Pancreas (tissue), 10 donors: ENCODE data around the gene JCAD. TPM values are rescaled to one million over a fixed set of nuclear protein-coding genes. Genes with fewer than 3 reads are reported as not detected.

Source experiments
- ATAC-seq, 4 donors: fragments of 200-7000 bp; cut with Tn5 transposase; one replicate each; pipeline versions ENCODE4 v1.8.0 to v1.9.1; 2020; ENCODE audit warnings: mild to moderate bottlenecking in 4 of 4, moderate library complexity in 4 of 4
- DNase-seq, 6 donors: peaks; one replicate each; pipeline ENCODE4 v3.0.0-alpha.2; 2020
- FAIRE-seq: peaks from 2 replicates; lab custom pipeline; 2012; peaks lifted over from hg19 to GRCh38; lab: Jason Lieb, UNC
- H3K27ac ChIP-seq, 4 donors: fragments of 200-600 bp; sonication (generic); 1 replicate in 3 of 4; 2 replicates in 1 of 4; pipeline versions ENCODE4 v1.5.0 to v1.8.0; 2020
- H3K27me3 ChIP-seq, 4 donors: fragments of 200-600 bp; one replicate each; pipeline ENCODE4 v1.8.0; 2021
- H3K36me3 ChIP-seq, 3 donors: fragments of 200-600 bp; sonication (generic) in 1 of 3; one replicate each; pipeline versions ENCODE4 v1.5.0 to v1.8.0; 2020 to 2021
- H3K4me1 ChIP-seq, 3 donors: fragments of 200-600 bp; one replicate each; pipeline ENCODE4 v1.8.0; 2021
- H3K4me3 ChIP-seq, 4 donors: fragments of 200-600 bp; sonication (generic) in 2 of 4; one replicate each; pipeline versions ENCODE4 v1.5.0 to v1.8.0; 2020 to 2021
- H3K9me3 ChIP-seq, 4 donors: fragments of 200-600 bp; one replicate each; pipeline ENCODE4 v1.8.0; 2021
- WGBS, 2 donors: extraction: QIAGEN DNeasy Blood & Tissue Kit; methylation state at CpG; one replicate each; pipeline ENCODE4 v1.1.7; 2013; 5-methylcytosine and 5-hydroxymethylcytosine counted together
- intact Hi-C, 3 donors: fragments of 100-400 bp; cut with DNase I; formaldehyde crosslinking; loops; one replicate each; pipeline versions ENCODE4 v1.11.1 to v1.14.2; 2022
- polyA plus RNA-seq, 2 donors: library from polyadenylated mRNA; stranded (reverse); fragments of 200-250 nt; gene quantifications; one replicate each; pipeline ENCODE4 v1.2.3, GENCODE V29; 2013
- total RNA-seq, 6 donors: library from RNA; stranded (reverse); fragmentation: NEBNext Ultra II Directional in 4 of 6; extraction: Animal tissue kit (Norgen Biotek cat#: 25700) in 4 of 6; gene quantifications; one replicate each; pipeline versions ENCODE4 v1.2.1 to v1.2.4, GENCODE V29; 2021 to 2023
- TF ChIP-seq, protein P1 (sequence below), 4 donors: fragments of 200-600 bp; sonication (generic) in 3 of 4; IDR thresholded peaks; one replicate each; pipeline versions ENCODE4 v1.5.0 to v1.8.0; 2021; ENCODE audit warnings: antibody characterized with exemption in 4 of 4
- donor health status: healthy with polysubstance abuse.
- donor health status: DM: no; HTN: no; CAD: no; lungs with moderate emphysema.
- donor health status: DM: no; HTN: no; CAD: no.
- donor health status: control.
- donor health status: control.
- donor health status: Bipolar disorder and iron deficiency.
- donor health status: DM: yes; HTN: yes; CAD: no.
- donor health status: DM: no; HTN: no; CAD: no.
- donor health status: DM: no; HTN: no; CAD: no.
- donor health status: DM: yes; HTN: yes; CAD: no.

Gene JCAD
- total and polyA plus RNA-seq, 8 donors: 10.0 to 48.2 (median 23.0) TPM

DNA sequence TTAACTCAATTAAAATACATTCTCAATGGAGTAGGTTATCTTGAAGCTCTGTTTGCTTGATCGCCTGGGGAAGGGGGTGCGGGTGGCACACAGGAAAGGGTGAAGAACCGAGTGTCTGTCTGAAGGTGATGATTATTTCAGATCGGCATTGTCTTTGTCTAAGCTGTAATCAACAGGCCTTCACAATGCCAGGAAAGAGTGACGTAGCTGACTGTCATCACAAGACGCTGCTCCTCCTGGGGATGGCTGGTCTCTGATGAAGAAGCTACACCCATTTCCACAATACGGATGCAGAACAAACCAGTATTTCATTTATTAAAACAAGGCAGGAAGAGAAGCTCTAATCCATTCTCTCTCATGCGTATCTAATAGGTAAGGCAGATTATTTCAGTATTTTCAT lies 19.4 kb downstream of the JCAD start:
- WGBS, 2 donors: 75 to 88% methylated on average over 8 of the region's 8 CpGs
- TF ChIP-seq, protein P1, sequence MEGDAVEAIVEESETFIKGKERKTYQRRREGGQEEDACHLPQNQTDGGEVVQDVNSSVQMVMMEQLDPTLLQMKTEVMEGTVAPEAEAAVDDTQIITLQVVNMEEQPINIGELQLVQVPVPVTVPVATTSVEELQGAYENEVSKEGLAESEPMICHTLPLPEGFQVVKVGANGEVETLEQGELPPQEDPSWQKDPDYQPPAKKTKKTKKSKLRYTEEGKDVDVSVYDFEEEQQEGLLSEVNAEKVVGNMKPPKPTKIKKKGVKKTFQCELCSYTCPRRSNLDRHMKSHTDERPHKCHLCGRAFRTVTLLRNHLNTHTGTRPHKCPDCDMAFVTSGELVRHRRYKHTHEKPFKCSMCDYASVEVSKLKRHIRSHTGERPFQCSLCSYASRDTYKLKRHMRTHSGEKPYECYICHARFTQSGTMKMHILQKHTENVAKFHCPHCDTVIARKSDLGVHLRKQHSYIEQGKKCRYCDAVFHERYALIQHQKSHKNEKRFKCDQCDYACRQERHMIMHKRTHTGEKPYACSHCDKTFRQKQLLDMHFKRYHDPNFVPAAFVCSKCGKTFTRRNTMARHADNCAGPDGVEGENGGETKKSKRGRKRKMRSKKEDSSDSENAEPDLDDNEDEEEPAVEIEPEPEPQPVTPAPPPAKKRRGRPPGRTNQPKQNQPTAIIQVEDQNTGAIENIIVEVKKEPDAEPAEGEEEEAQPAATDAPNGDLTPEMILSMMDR (IDR thresholded peaks at IDR 0.05): no peak
- Histone ChIP-seq H3K4me1 (no peaks in the 10 kb centered on the region), H3K27ac (no peak overlapping the region), H3K4me3 (no peak overlapping the region), H3K27me3 (no peaks in the 10 kb centered on the region), H3K36me3 (no peaks in the 10 kb centered on the region), H3K9me3 (no peaks in the 10 kb centered on the region)
- ATAC-seq: no peak
- DNase-seq: no peak
- intact Hi-C loops: no loop called here
- FAIRE-seq: no peak

DNA sequence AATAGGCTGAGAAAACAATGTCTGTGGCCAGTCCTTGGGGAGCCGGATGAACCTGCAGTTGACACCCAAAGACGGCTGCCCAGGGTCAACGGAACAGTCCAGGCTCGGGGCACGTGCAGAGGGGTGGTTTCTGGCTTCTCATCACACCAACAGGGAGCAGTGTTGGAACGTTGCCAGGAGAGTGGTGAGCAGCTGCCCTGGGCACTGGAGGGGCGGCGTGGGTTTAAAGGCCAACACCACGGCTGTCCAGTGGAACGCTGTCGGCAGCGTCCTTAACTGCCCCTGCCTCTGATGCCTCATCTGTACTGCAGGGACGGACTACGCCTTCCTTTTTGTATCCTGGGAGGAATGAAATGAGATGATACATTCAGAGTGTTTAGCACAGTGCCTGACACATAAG lies 19.8 kb downstream of the JCAD start:
- intact Hi-C loops: no loop called here
- Histone ChIP-seq H3K4me3 (no peak overlapping the region), H3K4me1 (no peaks in the 10 kb centered on the region), H3K36me3 (no peaks in the 10 kb centered on the region), H3K27me3 (no peaks in the 10 kb centered on the region), H3K9me3 (no peaks in the 10 kb centered on the region), H3K27ac (no peak overlapping the region)
- ATAC-seq (no peak), DNase-seq (no peak), FAIRE-seq (no peak)
- TF ChIP-seq, protein P1 (IDR thresholded peaks at IDR 0.05): no peak
- 48 to 59% methylated on average over 14 of the region's 14 CpGs for WGBS, 2 donors

DNA sequence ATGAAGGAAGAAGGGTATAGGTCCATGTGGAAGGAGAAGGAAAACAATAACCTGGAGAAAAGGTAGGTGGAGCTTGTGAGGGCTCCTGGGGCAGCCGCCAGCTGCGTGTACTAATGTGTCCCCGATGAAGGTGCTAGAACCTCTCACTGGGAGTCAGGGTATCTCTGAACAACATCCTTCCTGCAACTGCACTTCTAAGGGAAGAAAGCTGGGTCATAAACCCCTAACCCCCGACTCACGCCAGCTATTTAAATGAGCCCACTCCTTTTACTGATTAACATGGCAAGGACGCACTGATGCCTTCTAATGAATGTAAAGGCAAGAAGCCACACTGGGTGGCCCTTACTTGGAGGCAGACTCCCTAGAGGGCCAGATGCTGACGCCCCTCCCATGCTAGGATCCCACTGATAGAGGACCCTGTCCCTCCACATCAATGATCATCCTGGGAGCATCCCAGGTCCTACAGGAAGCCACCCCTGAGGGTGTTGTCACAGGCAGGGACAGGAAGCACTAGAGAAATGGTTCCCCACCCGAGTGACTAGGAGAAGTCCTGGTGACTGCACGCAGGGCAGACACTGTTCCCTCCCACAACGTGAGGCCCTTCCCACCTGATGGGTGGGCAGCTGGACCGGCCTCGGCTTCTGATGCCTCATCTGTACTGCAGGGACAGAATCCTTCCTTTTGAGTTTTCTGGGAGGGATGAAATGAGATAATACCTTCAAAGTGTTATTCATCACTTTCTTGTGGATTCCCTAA lies 20.4 kb downstream of the JCAD start:
- no peak for ATAC-seq
- intact Hi-C loops: no loop called here
- Histone ChIP-seq H3K27me3 (no peaks in the 10 kb centered on the region), H3K4me1 (no peaks in the 10 kb centered on the region), H3K36me3 (no peaks in the 10 kb centered on the region), H3K9me3 (no peaks in the 10 kb centered on the region), H3K4me3 (no peak overlapping the region), H3K27ac (no peak overlapping the region)
- no peak for DNase-seq
- FAIRE-seq: no peak
- WGBS, 2 donors: 54 to 64% methylated on average over 12 of the region's 12 CpGs
- TF ChIP-seq, protein P1 (IDR thresholded peaks at IDR 0.05): no peak

DNA sequence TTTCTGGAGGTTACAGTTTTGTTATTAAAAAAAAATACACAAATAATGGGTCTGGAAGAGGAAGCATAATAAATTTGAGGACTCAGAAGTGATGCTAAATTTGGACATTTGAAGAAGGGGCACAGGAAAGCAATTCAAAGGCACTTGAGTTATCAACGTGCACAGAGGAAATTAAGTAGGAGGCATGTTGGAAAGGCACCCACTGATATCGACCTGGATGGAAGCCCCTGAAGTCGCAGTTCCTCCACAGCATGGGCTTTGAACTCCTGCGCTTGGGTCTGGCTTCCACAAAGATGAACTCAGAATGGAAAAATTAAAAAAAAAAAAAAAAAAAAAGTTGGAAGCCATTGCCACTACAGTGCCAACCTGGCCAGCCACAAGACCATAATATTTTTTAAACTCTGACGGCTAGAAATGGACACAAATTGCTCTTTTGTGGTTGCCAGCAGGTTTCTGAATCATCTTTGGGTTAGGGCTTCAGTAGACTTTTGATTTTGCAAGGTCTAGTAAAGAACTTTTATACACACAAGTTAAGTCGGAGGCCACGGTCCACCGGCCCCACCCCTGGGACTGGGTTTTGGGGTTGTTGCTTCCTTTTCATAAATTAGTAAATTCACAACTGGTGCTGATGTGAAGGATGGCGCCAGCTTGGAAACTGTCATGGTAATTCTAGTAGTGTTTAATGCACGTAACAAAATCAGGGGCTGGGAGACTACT lies 21.6 kb downstream of the JCAD start:
- no peaks in the 10 kb centered on the region for H3K9me3 ChIP-seq
- intact Hi-C loops: no loop called here
- H3K36me3 ChIP-seq: no peaks in the 10 kb centered on the region
- TF ChIP-seq, protein P1 (IDR thresholded peaks at IDR 0.05): no peak
- H3K27ac ChIP-seq: no peak overlapping the region
- FAIRE-seq (no peak), ATAC-seq (no peak), DNase-seq (no peak)
- WGBS, 2 donors: 72 to 76% methylated on average over 10 of the region's 10 CpGs
- H3K4me1 ChIP-seq: no peaks in the 10 kb centered on the region
- H3K27me3 ChIP-seq: no peaks in the 10 kb centered on the region
- no peak overlapping the region for H3K4me3 ChIP-seq

DNA sequence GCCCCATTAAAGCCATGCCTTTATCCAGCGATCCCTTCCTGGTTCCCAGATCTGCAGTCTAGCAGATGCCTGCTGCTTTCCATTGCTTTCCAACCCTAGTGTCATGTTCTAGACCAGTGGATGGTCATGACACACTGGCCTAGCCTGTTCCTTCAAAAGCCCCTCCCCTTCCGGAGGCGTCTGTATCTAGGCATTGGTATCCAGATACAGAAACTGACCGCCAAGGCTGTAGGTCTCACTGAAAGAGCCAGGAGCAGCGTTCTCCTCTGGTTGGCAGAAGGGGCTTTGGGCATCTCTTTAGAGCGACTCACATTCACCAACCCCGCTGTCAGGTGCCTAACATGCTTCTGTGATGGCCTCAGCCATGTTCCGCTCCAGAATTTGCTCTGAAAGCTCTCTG lies 22.6 kb downstream of the JCAD start:
- intact Hi-C loops: no loop called here

More for the DNA sequence above, 22.6 kb downstream of the JCAD start:
- Histone ChIP-seq H3K27me3 (no peaks in the 10 kb centered on the region), H3K36me3 (no peaks in the 10 kb centered on the region), H3K4me3 (no peak overlapping the region), H3K9me3 (no peaks in the 10 kb centered on the region), H3K4me1 (no peaks in the 10 kb centered on the region), H3K27ac (no peak overlapping the region)
- WGBS, 2 donors: 80 to 83% methylated on average over 8 of the region's 8 CpGs
- DNase-seq (no peak), FAIRE-seq (no peak), ATAC-seq (no peak)
- TF ChIP-seq, protein P1 (IDR thresholded peaks at IDR 0.05): no peak
